Measurements from ENCODE around the gene PSMC3IP. TPM values are rescaled to one million over a fixed set of nuclear protein-coding genes. Genes with fewer than 3 reads are reported as not detected.
"Not testable (repeated sequence)": the region's sequence is repeated elsewhere in the genome, so short reads cannot be mapped to it uniquely, and the experiment has no call there.

The PSMC3IP gene
- total and polyA plus RNA-seq, 2 experiments from 2014 or later = 1.9 to 3.7 TPM

DNA sequence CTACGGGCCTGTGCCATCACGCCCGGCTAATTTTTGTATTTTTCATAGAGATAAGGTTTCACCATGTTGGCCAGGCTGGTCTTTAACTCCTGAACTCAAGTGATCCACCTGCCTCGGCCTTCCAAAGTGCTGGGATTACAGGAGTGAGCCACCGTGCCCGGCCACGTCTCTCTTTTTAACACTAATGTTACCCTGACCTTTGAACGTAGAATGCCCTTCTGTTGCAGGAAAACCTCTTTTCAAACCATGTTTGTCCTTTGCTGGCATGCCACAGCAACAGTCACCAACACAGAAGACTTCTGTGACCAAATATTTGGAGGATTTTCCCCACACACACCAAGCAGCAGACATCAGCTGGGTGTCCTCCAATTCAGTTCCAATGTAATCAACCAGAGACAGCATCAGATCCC is 32.6 kb downstream of the PSMC3IP start:
- DNase-seq (ENCODE audit: low spot score) = no peak
- H3K36me3 ChIP-seq (replicated peaks; ENCODE audit: insufficient read depth, low read depth) = no peaks in the 10 kb centered on the region
- 79% methylated on average over 8 of the region's 8 CpGs for WGBS (ENCODE audit: low lambda C conversion rate, missing lambda C conversion rate)
- H3K9me3 ChIP-seq (ENCODE audit: low read depth) = no peaks in the 10 kb centered on the region
- no peak overlapping the region for H3K27ac ChIP-seq
- no peak for TF ChIP-seq EZH2phosphoT487 (IDR thresholded peaks at IDR 0.05; ENCODE audit: low read depth, severe bottlenecking, unreplicated experiment)
- no peak for TF ChIP-seq EZH2 (IDR thresholded peaks at IDR 0.05; ENCODE audit: borderline replicate concordance)
- TF ChIP-seq, protein P1, sequence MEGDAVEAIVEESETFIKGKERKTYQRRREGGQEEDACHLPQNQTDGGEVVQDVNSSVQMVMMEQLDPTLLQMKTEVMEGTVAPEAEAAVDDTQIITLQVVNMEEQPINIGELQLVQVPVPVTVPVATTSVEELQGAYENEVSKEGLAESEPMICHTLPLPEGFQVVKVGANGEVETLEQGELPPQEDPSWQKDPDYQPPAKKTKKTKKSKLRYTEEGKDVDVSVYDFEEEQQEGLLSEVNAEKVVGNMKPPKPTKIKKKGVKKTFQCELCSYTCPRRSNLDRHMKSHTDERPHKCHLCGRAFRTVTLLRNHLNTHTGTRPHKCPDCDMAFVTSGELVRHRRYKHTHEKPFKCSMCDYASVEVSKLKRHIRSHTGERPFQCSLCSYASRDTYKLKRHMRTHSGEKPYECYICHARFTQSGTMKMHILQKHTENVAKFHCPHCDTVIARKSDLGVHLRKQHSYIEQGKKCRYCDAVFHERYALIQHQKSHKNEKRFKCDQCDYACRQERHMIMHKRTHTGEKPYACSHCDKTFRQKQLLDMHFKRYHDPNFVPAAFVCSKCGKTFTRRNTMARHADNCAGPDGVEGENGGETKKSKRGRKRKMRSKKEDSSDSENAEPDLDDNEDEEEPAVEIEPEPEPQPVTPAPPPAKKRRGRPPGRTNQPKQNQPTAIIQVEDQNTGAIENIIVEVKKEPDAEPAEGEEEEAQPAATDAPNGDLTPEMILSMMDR (IDR thresholded peaks at IDR 0.05; ENCODE audit: poor library complexity) = no peak
- H3K4me1 ChIP-seq (ENCODE audit: insufficient read depth) = peaks cover 12% of the 10 kb centered on the region
- no peak overlapping the region for H3K4me3 ChIP-seq
- no peaks in the 10 kb centered on the region for H3K27me3 ChIP-seq
- H3K4me2 ChIP-seq = no peak overlapping the region
- no peak overlapping the region for H2AFZ ChIP-seq
- no peaks in the 10 kb centered on the region for H4K20me1 ChIP-seq (ENCODE audit: insufficient read depth, poor library complexity, severe bottlenecking)
- no peaks in the 10 kb centered on the region for H3K79me2 ChIP-seq
- no peaks in the 10 kb centered on the region for H3K9me2 ChIP-seq (replicated peaks; ENCODE audit: insufficient read depth)

- Histone ChIP-seq H4K20me1 (ENCODE audit: insufficient read depth, poor library complexity, severe bottlenecking) (no peaks in the 10 kb centered on the region), H3K79me2 (no peaks in the 10 kb centered on the region), H3K4me3 (no peak overlapping the region), H3K36me3 (replicated peaks; ENCODE audit: insufficient read depth, low read depth) (no peaks in the 10 kb centered on the region), H3K9me2 (replicated peaks; ENCODE audit: insufficient read depth) (no peaks in the 10 kb centered on the region), H3K27me3 (no peaks in the 10 kb centered on the region), H3K4me2 (no peak overlapping the region), H3K4me1 (ENCODE audit: insufficient read depth) (peaks cover 5% of the 10 kb centered on the region), H3K9me3 (ENCODE audit: low read depth) (no peaks in the 10 kb centered on the region), H3K27ac (no peak overlapping the region), H2AFZ (no peak overlapping the region)
- TF ChIP-seq, protein P1 (IDR thresholded peaks at IDR 0.05; ENCODE audit: poor library complexity) = no peak
- TF ChIP-seq EZH2 (IDR thresholded peaks at IDR 0.05; ENCODE audit: borderline replicate concordance) = no peak
- no peak for TF ChIP-seq EZH2phosphoT487 (IDR thresholded peaks at IDR 0.05; ENCODE audit: low read depth, severe bottlenecking, unreplicated experiment)
- DNase-seq (ENCODE audit: low spot score) = no peak
- WGBS (ENCODE audit: low lambda C conversion rate, missing lambda C conversion rate) = 96% methylated on average over 38 of the region's 39 CpGs
Measured at GRCh38 chr17:42543190-42544079, 34.1 kb downstream of the PSMC3IP start.

DNA sequence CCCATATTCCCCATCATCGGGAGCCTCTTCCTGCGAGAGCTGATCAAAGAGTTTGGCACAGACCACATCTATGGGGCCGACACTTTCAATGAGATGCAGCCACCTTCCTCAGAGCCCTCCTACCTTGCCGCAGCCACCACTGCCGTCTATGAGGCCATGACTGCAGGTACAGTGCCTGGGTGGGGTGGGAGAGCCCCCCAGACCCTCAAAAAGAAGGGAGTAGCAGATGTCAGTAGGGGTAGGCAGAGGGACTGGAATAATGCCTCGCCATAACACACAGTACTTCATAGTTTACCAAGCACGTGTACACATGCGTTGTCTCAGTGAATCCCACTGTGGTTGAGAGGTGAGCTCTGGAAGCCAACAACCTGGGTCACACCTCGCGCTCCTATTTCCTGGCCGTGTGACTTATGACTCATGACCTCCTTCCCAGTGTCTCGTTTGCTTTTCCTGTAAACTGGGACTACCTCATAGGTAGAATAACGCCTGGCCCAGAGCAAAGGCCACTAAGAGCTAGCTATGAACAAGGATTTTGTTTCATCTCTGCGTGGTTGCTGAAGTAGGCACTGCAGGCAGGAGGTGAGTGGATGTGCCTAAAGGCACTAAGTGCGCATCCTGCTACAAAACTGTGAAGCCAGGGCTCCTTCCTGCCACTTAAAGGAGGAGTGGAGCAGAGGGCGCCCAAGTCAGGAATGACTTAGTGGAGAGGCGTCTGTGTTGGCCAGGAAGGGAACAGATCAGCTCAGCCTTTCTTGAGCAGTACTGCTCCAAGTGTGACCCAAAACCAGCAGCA is 36.3 kb downstream of the PSMC3IP start:
- Histone ChIP-seq H3K9me2 (replicated peaks; ENCODE audit: insufficient read depth) (no peaks in the 10 kb centered on the region), H3K4me3 (no peak overlapping the region), H3K27me3 (no peaks in the 10 kb centered on the region), H3K9me3 (ENCODE audit: low read depth) (no peaks in the 10 kb centered on the region), H3K4me1 (ENCODE audit: insufficient read depth) (peaks cover 10% of the 10 kb centered on the region), H3K27ac (peak overlapping the region; percentile 89), H3K4me2 (no peak overlapping the region), H2AFZ (no peak overlapping the region), H3K36me3 (replicated peaks; ENCODE audit: insufficient read depth, low read depth) (no peaks in the 10 kb centered on the region), H4K20me1 (ENCODE audit: insufficient read depth, poor library complexity, severe bottlenecking) (no peaks in the 10 kb centered on the region), H3K79me2 (peaks cover 18% of the 10 kb centered on the region)
- peak; percentile 67 for DNase-seq (ENCODE audit: low spot score)
- 83% methylated on average over 17 of the region's 17 CpGs for WGBS (ENCODE audit: low lambda C conversion rate, missing lambda C conversion rate)
- TF ChIP-seq EZH2 (IDR thresholded peaks at IDR 0.05; ENCODE audit: borderline replicate concordance) (no peak), EZH2phosphoT487 (IDR thresholded peaks at IDR 0.05; ENCODE audit: low read depth, severe bottlenecking, unreplicated experiment) (no peak)
- TF ChIP-seq, protein P1 (IDR thresholded peaks at IDR 0.05; ENCODE audit: poor library complexity) = no peak

DNA sequence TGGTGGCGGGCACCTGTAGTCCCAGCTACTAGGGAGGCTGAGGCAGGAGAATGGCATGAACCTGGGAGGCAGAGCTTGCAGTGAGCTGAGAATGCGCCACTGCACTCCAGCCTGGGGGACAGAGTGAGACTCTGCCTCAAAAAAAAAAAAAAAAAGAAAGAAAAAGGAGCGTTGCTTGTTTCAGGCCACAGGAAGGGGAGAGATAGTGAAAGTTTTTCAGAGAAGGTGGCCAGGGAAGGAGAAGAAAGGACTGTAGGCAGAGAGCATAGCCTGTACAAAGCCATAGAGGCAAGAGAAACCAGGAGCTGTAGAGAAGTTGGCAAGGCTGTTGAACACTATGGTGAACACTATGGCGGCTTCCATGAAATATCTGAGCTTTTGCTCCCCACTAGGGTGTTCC is 37.0 kb downstream of the PSMC3IP start:
- not testable (repeated sequence) for H3K9me2 ChIP-seq (replicated peaks; ENCODE audit: insufficient read depth); H4K20me1 ChIP-seq (ENCODE audit: insufficient read depth, poor library complexity, severe bottlenecking); H2AFZ ChIP-seq; H3K4me3 ChIP-seq; H3K27me3 ChIP-seq; H3K4me2 ChIP-seq; H3K9me3 ChIP-seq (ENCODE audit: low read depth); DNase-seq (ENCODE audit: low spot score); H3K36me3 ChIP-seq (replicated peaks; ENCODE audit: insufficient read depth, low read depth)
- peak overlapping the region; percentile 89 for H3K27ac ChIP-seq
- 97% methylated on average over 4 of the region's 4 CpGs for WGBS (ENCODE audit: low lambda C conversion rate, missing lambda C conversion rate)
- H3K79me2 ChIP-seq = peaks cover 18% of the 10 kb centered on the region
- peaks cover 12% of the 10 kb centered on the region for H3K4me1 ChIP-seq (ENCODE audit: insufficient read depth)

All from hepatocyte (in vitro differentiated cells).